EL (cell line): ENCODE data around the gene PRSS48.
"Not testable (repeated sequence)": the region's sequence is repeated elsewhere in the genome, so short reads cannot be mapped to it uniquely, and the experiment has no call there.

Experiments used
- DNase-seq: peaks from one replicate; pipeline ENCODE4 v3.0.0-alpha.2; 2016

The PRSS48 gene

DNA sequence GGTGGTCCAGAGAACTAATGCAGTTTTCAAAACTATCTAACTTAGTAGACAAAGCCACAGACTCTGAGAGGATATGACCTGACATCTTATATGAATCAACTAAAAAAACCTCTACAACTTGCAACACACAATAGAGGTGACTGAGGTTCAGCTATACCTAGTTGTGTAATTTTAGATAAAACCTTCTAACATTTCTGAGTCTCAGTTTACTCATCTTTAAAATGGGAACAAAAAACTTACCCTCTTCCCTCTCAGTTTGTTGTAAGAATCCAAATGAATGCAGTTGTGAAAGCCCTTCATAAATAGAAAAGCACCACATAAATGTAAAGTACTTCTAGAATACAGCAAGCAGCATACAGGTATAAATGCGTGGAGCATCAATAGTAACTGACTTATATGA lies 42.5 kb downstream of the PRSS48 start:
- DNase-seq = no peak

DNA sequence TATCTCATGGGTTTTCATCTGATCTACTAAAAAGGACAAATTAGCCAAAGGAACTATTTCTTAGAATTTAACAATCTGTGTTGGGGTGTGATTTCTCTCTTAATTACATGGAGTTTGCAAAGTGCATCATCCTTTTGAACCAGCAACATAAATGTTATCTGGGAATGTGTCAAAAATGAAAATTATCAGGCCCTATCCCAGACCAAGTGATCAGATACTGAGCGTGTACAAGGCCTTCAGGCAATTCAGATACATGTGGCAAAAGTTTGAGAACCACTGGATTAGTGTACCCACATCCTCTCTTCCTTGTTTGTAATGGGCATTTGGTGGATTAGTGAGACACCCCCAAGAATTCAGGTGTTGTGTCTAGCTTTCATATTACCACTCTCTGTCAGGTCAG lies 44.6 kb downstream of the PRSS48 start:
- DNase-seq = no peak

DNA sequence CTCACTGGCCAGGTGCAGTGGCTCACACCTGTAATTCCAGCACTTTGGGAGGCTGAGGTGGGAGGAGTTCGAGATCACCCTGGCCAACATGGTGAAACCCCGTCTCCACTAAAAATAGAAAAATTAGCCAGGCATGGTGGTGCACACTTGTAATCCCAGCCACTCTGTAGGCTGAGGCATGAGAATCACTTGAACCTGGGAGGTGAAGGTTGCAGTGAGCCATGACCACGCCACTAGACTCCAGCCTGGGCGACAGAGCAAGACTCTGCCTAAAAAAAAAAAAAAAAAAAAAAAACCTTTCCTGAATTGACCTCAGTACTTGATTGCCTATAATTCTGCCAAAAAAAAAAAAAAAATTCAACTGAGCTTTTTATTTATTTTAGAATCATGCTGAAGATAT lies 45.2 kb downstream of the PRSS48 start:
- not testable (repeated sequence) for DNase-seq

DNA sequence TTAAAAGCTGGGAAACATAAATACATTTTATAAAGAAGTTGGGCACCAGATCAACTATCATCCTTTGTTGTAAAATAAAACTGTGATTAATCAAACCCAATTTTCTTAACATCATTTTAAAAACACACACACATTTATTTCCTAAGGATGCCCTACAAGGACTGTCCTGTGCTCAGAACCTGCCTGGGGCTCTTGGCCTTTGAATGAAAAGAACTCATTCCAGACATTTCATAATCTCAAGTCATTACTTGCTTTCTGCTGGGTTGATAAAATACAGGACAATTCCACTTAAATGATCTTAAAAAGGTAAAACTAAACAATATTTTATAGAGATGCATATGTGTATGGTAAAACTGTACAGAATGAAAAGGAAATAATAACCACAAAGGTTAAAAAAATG lies 45.6 kb downstream of the PRSS48 start:
- peak; percentile 25 for DNase-seq

DNA sequence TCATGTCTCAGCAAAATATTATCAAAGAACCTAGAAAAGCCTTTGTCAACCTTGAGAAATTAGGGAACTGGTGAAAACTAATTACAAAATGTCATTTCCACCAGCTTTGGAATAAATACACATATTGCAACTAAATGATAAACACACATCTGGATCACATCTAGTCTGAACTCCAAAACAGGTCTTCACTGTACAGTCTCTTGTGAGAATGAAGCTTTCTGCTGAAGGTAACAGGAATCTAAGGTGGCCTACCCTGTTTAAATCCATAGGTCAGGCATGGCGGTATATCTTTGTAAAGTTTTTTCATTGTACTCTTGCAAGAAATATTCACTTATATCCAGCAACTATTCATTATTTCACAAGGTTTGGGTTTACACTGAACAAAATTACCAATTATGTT lies 46.7 kb downstream of the PRSS48 start:
- DNase-seq = no peak

DNA sequence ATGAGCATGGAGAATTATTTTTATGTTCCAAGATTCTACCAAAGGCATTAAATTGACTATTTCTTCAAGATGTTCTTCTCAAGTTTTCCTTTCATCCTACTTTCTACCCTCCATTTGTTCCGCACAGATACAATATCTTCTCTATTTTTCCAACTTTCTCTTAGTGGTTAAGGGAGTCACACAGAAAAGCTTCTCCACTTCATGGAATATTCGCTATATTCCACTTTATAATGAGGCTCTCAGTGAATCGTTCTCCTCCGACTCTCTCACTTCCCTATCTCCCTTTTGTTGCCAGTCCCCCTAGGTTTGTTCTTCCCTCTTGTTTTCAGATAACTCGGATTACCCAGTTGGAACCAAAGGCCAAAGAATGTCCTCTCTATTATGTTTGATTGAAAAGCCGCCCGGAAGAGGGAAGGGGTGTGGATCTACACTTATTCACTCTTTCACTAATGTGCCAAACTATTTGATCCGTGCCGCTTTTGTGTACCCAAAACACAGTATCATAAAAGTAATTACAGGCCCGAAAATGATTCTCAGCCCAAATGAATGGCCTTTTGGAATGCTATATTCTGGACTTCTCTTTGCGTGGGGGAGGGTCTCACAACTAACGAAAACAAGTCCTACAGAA lies 47.3 kb downstream of the PRSS48 start:
- DNase-seq = no peak

DNA sequence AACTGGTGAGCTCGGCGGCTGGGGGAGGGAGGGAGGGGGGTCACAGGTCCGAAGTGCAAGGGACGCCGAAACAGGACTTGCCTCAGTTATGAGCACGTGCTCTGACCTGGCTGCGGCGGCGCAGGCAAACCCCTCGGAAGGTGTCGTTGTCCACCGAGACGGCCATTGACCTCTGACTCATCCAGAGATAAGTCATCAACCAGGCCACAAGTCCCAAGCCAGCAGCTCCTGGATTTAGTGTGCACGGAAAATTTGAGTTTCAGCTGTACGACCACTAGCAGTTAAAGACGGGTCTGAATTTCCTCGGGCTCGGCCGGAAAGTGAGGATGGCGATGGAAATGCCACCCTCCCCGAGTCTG lies 47.8 kb downstream of the PRSS48 start:
- peak; percentile 69 for DNase-seq

DNA sequence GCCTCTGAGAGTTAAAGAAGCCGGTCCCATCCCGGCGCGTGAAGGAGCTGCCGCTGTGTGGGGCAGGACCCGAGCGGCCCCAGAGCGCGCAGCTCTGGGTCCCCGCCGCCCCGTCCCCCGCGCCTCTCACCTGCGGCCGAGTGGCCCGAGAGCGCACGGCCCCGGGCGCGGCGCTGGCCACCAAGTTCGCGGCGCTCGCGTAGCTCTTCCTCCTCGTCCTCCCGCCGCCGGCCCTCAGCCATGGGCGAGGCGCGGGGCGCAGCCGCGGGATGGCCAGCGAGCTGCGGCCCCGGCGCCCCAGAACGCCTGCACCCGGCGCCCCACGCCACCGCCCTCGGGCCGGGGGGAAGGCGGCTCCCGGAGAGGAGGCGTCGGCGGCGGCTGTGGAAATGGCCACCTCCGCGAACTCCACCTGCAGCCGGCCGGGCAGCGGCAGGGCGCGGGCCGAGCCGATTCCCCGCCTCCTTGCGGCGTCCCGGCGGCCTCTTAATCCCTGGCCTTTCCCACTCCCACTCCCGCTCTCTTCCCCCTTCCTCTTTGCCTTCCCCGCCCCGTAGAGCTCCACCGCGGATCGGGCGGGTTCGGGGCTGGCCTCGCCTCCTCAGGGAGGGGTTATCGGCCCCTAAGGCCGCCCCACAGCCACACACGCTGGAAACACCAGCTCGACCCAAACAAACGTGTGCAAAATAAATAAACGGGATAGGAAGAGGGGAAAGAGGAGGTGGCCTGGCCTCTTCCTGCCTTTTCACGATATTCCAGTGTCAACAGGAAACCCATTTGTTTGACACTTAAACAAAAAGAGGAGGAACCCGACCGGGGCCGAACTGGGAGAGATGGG lies 48.4 kb downstream of the PRSS48 start, which contains the start of gene SH3D19:
TSS of gene SH3D19 (minus strand) at position 495 of the 838 bp plus-strand sequence. CDS start at position 242, 253 bp downstream.
- DNase-seq = peak; percentile 76

DNA sequence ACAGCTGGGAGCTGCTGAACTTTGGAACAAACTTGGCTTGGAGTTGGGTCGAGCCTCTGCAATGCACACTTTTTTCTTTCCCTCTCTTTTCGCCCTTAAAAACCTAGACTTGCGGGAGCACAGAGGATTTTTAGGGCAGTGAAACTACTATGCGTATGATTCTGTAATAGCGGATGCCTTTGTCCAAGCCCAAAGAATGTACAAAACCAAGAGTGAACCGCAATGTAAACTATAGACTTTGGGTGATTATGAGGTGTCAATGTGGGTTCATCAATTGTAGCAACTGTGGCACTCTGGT lies 48.9 kb downstream of the PRSS48 start:
- DNase-seq = no peak

DNA sequence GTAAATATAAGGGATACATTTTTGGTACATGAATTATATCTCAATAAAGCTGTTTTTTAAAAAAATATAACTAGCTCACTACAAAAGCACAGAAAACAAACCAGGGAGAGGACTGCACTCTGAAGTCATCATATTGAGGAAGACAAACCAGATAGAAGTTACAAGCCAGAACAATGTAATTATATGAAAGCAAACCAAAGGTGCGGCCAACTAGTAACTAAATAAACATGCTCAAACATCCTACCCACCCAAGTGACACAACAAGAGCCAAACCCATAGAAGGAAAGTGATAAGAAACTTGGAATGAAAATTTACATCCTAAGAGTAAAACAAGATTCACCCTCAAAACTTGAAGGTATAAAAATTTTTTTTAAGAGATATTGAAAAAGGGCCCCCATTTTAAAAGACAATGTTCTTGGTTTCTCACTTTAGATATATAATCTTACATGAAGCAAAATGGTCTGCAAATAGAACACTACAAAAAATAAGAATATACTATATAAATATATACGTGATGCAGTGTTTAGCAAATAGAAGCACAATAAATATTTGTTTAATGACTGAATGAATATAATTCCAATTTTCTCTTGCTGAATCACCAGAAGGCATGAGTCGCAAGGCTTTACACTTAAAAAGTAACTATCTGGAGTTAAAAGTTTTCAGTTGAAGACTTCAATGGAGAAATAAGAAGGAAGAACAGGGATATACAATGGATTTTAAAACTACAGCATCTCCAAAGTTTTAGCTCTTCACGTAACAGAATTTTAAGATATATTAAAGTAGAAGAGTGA lies 52.5 kb downstream of the PRSS48 start:
- peak; percentile 28 for DNase-seq

DNA sequence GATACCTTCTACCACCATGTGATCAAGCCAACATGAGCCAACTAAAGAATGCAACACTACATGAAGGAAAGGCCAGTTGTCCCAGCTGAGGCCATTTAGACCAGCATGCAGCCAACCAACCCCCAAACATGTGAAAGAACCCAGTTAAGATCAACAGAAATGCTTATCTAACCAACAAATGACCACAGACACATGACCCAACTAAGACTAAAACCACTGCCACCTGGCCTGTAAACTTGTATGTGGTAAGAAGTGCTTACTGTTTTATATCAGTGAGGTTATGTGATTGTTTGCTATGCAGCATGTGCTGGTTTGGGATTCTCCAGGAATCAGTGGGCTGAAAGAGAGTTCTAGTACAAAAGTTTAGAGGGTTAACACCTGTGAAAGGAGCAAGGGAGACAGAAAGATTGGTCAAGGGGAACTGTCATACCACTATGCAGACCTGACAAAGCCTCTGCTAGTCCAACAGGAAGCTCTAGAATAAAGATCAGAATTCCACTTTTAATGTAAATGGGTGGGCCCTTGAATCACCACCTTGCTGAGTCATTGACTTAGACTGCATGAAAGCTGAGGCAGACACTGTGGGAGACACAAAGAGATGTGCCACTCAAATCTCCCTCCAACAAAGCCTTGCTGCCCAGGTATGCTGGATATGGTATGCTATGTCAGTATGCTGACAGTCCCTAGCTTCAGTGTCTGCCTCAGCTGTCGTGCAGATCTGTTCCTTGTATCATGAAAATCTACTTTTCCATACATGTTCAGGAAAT lies 54.5 kb downstream of the PRSS48 start:
- peak; percentile 15 for DNase-seq

DNA sequence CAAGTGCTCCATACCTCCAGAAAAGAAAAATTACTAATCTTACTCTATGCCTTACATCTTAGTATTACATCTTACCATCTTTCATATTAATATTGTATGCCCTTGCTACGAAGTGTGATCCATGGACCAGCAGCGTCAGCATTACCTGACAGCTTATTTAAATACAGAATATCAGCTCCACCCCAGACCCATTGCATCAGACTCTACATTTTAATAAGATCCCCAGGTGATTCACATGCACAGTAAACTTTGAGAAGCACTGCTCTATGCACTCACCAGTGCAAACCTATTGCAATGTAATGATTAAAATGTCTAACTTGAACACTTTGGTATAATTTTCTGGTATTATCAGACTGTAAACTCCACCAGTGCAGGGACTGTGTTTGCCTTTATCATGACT lies 62.5 kb downstream of the PRSS48 start:
- DNase-seq = no peak

DNA sequence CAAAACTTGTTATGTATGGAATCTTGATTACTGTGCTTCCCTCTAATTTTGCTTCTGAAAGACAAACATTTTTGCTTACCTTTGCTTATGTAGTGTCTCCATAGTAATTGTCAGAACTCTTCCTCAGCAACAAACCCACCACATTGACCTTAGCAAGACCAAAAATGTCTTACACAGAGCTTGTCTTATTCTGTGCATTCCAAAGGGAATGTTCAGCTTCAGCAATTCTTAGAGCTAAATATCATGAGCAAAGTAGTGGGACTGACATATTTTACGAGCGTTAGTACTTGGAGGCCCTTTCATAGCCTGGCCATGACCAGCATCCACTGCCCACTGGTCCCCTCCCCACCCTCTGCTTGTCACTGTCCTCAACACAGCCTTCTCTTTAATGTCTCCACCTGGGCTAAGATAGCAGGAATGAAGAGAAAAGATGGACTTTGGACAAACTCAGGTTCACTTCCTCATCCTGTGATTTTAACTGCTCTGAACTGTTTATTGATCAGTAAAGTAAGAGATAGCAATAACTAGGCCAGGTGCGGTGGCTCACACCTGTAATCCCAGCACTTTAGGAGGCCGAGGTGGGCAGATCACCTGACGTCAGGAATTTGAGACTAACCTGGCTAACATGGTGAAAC lies 63.9 kb downstream of the PRSS48 start:
- peak; percentile 4 for DNase-seq
